Measurements from ENCODE around the gene UBE2S.

GRCh38 chr19:55418185-55418584 lies 10.6 kb upstream of the UBE2S start:
- no peak for TF ChIP-seq EZH2 (IDR thresholded peaks at IDR 0.05)
- TF ChIP-seq POLR2AphosphoS5 (IDR thresholded peaks at IDR 0.05; ENCODE audit: borderline replicate concordance, low read depth, low read length): no peak
